ENCODE measurements around the gene IRGQ. TPM values are rescaled to one million over a fixed set of nuclear protein-coding genes. Genes with fewer than 3 reads are reported as not detected.
A peak's percentile ranks its signal among the peaks of the same experiment; 100 is the strongest.

IRGQ gene
- total and polyA plus RNA-seq, 12 donors = 7.0 to 57.9 (median 21.5) TPM

- Histone ChIP-seq H3K9me3 (replicated peaks in 1 of 3) (no peaks in the 10 kb centered on the region), H3K27ac (peak overlapping the region in 2 of 5 donors; percentile 40 to 52), H3K27me3 (no peaks in the 10 kb centered on the region), H3K4me1 (replicated peaks in 1 of 2) (peaks cover 15 to 22% of the 10 kb centered on the region in 2 donors), H3K4me3 (peak overlapping the region in 1 of 4 donors; percentile 51), H3K36me3 (replicated peaks in 1 of 2) (no peaks in the 10 kb centered on the region)
- DNase-seq = peak in 5 of 7 donors; percentile 47 to 65 (median 57)
- intact Hi-C loops (cut with DNase I) = no loop called here
- TF ChIP-seq CTCF (IDR thresholded peaks at IDR 0.05) = no peak
- no peak for TF ChIP-seq POLR2A (IDR thresholded peaks at IDR 0.05)
- 6 to 13% (median 10%) methylated on average over 11 to 17 of the region's 17 CpGs for WGBS, 4 donors
Measured at GRCh38 chr19:43634872-43635560, 39.1 kb upstream of the IRGQ start.

GRCh38 chr19:43634506-43634871, 38.6 kb upstream of the IRGQ start:
- Histone ChIP-seq H3K36me3 (replicated peaks in 1 of 2) (no peaks in the 10 kb centered on the region), H3K27ac (peak overlapping the region in 2 of 5 donors; percentile 40 to 52), H3K9me3 (replicated peaks in 1 of 3) (no peaks in the 10 kb centered on the region), H3K4me1 (replicated peaks in 1 of 2) (peaks cover 14 to 22% of the 10 kb centered on the region in 2 donors), H3K27me3 (no peaks in the 10 kb centered on the region), H3K4me3 (peak overlapping the region in 1 of 4 donors; percentile 51)
- TF ChIP-seq POLR2A (IDR thresholded peaks at IDR 0.05) (no peak), CTCF (IDR thresholded peaks at IDR 0.05) (no peak)
- 29 to 43% (median 37%) methylated on average over 2 to 5 of the region's 5 CpGs for WGBS, 4 donors
- intact Hi-C loops (cut with DNase I) = no loop called here
- DNase-seq = no peak

- Histone ChIP-seq H3K9me3 (replicated peaks in 1 of 3) (no peaks in the 10 kb centered on the region), H3K4me3 (no peak overlapping the region), H3K27me3 (no peaks in the 10 kb centered on the region), H3K36me3 (replicated peaks in 1 of 2) (no peaks in the 10 kb centered on the region), H3K27ac (peak overlapping the region in 2 of 5 donors; percentile 17 to 46), H3K4me1 (replicated peaks in 1 of 2) (peaks cover 12 to 22% of the 10 kb centered on the region in 2 donors)
- 79 to 100% (median 87%) methylated on average over 4 to 5 of the region's 5 CpGs for WGBS, 4 donors
- no peak for DNase-seq
- intact Hi-C loops (cut with DNase I) = no loop called here
- TF ChIP-seq CTCF (IDR thresholded peaks at IDR 0.05) = no peak
- TF ChIP-seq POLR2A (IDR thresholded peaks at IDR 0.05) = no peak
Measured at GRCh38 chr19:43634068-43634467, 38.1 kb upstream of the IRGQ start.

GRCh38 chr19:43633520-43633919, 37.6 kb upstream of the IRGQ start:
- H3K4me1 ChIP-seq (replicated peaks in 1 of 2) = peaks cover 8 to 17% of the 10 kb centered on the region in 2 donors
- no peak overlapping the region for H3K4me3 ChIP-seq
- no peaks in the 10 kb centered on the region for H3K9me3 ChIP-seq (replicated peaks in 1 of 3)
- no peaks in the 10 kb centered on the region for H3K36me3 ChIP-seq (replicated peaks in 1 of 2)
- H3K27me3 ChIP-seq = no peaks in the 10 kb centered on the region
- WGBS, 4 donors = 39 to 57% (median 50%) methylated on average over 4 of the region's 4 CpGs
- TF ChIP-seq POLR2A (IDR thresholded peaks at IDR 0.05) (no peak), CTCF (IDR thresholded peaks at IDR 0.05) (no peak)
- H3K27ac ChIP-seq = peak overlapping the region in 4 of 5 donors; percentile 1 to 66 (median 42)
- intact Hi-C loops (cut with DNase I) = no loop called here
- DNase-seq = peak in 4 of 7 donors; percentile 42 to 67 (median 56)
